Measurements from ENCODE around the gene PLEKHD1.

DNA sequence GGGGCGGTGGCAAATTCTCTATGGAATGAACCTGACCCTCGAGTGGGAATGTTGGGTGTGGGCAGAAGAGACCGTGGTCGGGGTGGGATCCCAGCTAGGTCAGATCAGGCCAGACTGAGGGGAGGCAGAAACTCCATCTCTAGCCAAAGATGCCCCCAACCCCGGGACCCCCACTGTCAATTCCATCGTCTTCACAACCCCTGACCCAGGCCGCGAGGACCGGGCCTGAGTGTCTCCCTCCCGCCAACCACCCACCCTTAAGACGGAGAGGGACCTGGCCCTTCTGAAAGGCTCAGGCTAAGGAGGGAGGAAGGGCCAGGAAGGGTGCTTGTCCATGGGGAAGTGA lies 760 bp downstream of the PLEKHD1 start:
- no peak for TF ChIP-seq POLR2A (IDR thresholded peaks at IDR 0.05)
- TF ChIP-seq, protein P1, sequence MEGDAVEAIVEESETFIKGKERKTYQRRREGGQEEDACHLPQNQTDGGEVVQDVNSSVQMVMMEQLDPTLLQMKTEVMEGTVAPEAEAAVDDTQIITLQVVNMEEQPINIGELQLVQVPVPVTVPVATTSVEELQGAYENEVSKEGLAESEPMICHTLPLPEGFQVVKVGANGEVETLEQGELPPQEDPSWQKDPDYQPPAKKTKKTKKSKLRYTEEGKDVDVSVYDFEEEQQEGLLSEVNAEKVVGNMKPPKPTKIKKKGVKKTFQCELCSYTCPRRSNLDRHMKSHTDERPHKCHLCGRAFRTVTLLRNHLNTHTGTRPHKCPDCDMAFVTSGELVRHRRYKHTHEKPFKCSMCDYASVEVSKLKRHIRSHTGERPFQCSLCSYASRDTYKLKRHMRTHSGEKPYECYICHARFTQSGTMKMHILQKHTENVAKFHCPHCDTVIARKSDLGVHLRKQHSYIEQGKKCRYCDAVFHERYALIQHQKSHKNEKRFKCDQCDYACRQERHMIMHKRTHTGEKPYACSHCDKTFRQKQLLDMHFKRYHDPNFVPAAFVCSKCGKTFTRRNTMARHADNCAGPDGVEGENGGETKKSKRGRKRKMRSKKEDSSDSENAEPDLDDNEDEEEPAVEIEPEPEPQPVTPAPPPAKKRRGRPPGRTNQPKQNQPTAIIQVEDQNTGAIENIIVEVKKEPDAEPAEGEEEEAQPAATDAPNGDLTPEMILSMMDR (IDR thresholded peaks at IDR 0.05) = no peak

Measured in right lobe of liver (tissue), 4 donors.